ENCODE results near the gene NET1.

The NET1 gene

DNA sequence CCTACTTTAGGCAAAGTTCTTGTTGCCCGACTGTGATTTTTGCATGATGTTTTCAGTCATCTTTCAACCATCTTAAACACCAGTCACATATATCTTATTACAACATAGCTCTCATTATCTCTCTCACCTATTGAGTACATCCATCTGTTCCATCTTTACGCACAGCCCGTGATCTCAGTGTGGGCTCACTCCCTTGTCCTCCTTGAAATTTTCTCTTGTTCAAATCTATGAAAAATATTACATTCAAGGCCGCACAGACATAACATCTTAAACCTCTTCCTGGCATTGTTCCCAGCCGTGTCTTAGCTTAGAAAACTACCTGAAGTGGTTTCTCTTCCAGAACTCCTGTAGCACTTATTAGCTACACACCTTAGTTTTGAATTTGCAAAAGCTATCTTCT lies 32.6 kb downstream of the NET1 start:
- no peak for DNase-seq

DNA sequence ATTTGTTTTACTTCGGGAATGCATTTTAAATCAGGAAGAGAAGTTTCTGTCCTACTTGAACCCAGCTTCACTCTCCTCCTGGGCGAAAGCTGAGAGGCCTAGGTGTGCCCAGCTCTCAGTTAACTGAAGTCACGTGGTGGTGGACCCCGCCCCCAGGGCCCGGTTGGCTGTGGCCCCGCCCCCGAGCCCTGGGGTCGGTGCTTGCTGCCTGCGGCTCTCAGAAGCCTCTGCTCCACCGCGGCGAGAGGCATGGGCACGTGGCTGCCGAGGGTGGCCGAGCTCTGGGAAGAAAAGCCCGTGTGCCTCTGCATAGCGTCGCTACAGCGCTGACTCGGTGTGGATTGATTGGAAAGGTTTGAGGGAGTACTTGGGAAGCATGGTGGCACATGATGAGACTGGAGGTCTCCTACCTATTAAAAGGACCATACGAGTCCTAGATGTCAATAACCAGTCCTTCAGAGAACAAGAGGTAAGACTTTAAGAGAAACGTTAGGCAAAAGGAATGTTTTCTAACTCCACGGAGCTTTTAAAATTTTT lies 34.1 kb downstream of the NET1 start:
- DNase-seq, result no peak

DNA sequence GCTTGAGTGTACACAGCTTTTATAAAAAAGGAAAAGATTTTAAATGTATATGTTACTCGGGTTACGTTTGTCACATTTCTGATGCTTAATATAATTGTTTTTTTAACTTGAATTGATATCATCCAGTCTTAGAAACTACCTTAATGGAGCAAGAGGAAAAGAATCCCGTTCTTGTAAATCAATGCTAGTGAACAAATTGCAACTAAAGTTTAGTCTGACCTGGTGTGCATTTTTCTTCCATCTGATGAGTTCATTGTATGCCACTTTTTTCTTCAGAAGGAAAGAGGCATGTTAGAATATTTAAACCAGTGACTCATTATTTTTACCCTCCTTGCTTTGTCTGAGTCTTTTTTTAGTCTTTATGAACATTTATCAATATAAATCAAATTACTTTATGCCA lies 34.7 kb downstream of the NET1 start:
- no peak for DNase-seq

DNA sequence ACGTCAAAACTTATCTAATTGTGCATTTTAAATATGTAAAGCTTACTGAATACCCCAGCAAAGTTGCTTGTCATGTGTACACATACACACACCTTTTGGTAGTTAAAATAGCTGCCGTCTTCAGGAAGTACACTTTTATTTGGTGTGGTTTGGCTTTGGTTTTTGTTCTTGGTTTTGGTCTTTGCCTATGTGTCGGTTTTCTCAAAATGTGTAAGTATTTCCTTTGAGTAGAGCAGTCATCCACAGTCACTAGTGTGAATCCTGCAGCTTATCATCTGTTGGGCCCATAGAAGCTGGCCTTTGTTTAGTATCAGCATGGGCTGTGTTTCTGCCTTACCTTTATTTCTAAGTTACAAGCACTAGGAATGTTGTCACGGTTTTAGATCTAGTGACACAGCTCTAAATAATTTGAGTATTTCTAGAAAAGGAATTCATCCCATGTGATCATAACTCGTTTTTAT lies 35.3 kb downstream of the NET1 start:
- DNase-seq, result no peak

DNA sequence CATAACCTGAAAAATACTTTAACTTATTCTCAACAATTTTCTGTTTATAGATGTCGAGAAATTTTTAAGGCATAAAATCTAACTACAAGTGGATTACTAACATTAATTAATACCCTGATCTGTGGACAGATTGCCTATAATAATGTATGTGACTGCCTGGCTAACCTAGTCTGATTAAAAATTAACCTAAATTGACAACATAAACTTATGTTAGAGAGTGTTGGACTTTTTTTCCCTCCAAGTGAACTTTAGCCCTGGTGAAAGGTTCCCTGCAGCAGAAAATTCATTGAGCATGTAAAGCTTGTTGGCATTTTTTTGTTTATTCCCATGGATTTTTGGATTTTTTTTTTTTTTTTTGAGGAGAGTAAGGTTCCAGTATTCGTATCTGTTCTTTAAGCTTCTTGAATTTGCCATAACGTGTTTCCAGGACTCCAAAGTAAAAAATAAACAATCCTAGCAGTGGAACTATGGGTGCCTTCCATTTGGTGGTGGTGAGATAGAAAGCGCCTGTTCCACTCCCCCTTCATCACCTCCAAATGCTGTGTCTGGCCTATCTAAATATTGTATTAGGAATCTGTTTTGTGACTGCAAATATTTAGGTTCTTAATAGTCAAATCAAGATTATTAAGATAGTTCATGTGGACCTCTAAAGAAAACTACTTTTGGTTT lies 36.1 kb downstream of the NET1 start:
- DNase-seq, result no peak

DNA sequence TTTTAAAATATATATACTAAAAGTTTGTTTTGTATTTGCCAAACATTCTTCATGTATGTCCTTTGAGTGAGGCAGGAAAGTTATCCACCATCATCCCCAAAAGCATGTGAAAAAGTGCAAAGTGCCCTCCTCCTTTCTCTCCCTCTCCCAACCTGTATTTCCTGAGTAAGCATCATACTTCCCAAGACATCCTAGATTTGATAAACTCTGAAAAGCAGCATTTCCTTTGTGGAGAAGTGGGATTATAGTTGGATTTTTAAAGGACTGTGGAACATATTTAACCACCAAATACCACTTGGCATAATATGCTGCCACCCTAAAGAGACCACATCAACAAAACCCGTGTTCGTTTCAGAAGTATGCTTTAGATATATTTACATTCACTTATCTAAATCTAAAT lies 36.9 kb downstream of the NET1 start:
- DNase-seq, result no peak

DNA sequence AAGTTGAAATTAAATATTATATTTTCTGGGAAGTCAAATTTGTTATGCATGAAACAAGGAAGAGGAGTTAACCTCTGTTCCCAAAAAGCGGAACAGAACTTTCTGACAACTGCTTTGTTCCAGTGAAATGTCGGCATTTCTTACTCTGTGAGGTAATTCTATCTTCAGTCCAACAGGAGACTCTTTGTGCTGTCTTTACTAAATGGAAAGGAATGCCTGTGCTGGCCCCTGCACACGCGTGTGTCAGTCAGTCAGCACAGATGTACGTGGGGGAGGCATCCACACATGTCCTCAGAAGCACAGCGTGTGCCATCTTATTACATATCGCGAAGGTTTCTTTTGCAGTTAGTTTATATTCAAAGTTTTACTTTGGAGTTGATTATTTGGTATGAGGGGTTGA lies 37.5 kb downstream of the NET1 start:
- DNase-seq, result no peak

DNA sequence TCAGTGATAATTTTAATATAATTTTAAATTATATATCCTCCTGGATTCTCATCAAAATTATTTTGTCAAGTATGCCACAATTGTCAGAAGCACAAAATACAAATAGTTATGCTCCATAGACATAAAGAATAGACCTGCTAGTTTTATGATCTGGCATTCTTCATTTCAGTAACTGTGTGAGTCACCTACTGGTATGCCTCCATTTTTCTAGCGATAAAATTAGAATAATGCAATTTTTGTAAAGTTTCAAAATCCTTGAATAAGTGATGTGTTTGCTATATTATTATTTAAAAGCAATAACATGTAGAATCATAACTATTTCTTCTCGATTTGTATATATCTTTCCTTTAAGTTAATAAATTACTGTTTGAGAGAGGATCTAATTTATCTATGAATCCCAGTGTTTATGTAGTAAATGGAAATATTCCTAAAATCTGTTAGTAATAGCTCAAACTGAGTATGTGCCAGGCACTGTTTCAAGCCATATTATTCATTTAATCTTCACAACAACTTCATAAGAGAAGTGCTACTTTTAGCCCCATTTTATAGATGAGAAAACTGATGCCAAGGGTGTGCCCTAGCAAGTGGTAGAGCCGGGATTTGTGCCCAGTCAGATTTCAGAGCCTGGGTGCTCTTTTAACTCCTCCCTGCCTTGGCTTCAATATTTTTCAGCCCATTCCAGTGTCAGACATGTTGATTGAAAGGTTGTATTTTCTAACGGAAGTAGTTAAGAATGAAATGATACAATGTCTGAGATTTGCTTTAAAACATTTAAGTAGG lies 38.4 kb downstream of the NET1 start:
- no peak for DNase-seq

DNA sequence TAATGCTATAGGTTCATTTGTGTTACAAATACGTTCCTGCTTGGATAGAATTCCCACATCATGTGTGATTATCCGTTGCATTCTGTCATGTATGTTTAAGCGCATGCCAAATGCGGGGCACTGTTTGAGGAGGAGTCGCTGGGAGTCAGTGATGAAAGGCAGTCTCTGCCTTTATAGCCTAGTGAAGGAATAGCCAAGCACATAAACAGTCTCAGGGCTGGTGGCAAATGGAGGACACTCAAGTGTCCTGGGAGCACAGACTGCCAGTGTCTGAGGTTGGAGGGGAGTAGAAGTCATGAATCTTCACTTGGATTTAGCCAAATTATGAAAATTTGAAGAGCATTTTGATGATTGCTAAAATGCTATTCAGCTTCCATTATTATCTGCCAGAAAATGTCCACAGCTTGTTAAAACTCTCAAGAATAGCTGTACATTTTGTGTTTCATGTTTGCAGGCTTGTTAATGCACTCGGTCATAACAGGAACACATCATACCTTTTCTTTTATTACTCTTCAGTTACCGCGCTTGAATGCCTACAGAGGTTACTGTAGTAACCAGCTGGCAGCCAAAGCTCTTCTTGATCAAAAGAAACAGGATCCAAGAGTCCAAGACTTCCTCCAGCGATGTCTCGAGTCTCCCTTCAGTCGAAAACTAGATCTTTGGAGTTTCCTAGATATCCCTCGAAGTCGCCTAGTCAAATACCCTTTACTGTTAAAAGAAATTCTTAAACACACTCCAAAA lies 41.6 kb downstream of the NET1 start:
- no peak for DNase-seq

DNA sequence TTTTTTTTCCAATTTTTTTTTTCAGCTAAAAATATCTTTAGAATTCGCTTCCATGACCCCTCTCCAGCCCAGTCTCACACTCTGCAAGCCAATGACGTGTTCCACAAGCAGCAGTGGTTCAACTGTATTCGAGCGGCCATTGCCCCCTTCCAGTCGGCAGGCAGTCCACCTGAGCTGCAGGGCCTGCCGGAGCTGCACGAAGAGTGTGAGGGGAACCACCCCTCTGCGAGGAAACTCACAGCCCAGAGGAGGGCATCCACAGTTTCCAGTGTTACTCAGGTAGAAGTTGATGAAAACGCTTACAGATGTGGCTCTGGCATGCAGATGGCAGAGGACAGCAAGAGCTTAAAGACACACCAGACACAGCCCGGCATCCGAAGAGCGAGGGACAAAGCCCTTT lies 44.2 kb downstream of the NET1 start:
- no peak for DNase-seq

DNA sequence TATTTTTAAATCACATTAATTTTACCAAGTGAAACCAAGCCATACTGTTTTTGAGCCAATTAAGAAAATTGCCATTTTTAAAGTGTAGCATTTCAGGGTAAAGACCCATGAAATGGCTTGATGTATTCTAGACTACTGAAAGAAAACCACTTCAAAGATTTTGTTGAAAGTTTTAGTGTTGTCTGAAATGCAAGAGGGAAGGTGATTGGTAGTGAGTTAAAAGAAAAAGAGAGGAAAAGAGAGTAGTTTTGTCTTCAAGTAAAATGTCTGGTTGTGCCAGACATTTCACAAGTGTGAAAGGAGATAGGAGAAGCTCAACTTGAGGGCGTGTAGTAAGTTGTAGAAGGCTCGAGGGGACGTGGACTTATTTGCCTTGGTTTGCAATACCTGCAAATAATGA lies 45.4 kb downstream of the NET1 start:
- DNase-seq, result no peak

DNA sequence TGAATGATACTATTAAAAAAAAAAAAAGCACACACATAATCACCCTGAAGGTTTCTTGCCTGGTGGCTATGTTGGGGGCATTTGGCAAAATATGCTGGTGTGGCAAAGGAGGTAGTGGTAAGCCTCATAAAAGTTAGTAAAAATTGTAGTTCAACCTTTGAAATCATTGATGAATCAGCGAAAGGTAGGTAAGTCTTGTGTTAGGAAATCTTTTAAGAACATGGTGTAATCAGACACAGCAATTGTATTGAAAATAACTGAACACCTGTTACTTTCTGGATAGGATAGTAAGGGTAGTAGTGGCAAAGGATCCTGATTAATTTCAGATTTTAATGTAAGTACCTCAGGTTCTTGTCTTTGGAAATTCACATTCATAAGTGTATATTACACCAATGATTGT lies 46.1 kb downstream of the NET1 start:
- DNase-seq, result no peak

DNA sequence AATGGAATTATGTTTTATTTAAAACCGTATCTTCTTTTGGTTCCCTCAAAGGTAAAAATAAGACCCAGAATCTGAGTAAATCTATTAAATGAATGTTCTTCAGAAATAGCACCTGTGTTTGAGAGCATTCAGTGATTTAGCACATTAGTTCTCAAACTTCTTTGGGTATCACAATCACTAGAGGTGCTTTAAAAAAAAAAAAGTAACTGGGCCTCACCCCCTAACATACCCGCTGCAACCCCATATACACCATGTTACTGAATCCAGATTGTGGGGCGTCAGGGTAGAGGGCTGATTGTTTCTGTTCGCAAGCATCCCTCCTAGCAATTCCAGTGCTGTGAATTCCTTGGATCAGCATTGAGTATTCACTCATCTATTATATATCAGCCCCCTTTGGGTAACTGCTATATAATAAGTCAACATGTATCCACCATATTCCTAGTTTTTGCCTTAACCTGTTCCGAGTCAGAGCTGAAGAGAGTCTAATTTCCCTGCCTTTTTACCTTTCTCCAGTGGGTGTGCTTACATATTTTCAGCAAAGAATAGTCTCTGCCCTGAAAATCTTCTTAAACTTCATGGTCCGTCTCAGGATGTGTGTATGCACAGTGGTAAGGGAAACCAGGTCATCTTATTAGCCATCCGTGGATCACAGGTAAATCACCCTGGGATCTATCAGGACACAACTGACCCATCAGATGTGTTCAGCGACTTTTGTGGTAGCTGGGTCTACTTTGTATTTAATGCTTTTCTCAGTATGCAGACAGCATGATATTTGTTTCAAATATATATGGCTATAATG lies 46.8 kb downstream of the NET1 start:
- no peak for DNase-seq

DNA sequence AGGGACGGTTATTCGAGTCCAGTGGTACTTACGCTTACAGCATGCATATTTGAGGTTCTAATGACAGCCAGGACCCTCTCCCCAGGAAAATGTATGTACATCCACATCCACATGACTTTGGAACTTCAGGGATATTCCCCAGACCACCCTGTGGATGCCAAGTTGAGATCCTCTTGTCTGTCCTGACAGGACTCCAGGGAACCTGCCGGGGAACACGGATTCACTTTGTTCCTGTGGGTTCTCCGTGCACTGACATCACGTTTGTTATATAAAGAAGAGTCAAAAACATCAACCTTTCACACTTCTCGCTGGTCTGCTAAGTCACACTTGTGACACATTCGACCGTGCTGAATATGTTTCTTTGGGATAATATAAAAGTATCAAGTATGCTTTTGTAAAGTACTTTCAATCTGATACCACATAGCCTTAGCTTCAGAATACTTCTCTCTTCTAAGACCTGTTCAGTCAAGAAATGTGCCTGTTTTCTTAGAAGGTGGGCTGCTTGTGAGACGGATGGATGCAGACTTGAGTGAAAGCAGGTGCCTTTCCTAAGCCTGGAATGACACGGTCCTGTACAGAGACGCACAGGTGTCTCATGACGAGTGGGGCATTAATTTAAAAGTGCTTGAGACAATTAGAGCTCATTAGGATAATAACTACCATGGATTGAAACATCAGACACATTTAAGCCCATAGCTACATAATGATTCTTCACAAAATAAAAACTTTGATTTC lies 48.3 kb downstream of the NET1 start:
- DNase-seq, result no peak

DNA sequence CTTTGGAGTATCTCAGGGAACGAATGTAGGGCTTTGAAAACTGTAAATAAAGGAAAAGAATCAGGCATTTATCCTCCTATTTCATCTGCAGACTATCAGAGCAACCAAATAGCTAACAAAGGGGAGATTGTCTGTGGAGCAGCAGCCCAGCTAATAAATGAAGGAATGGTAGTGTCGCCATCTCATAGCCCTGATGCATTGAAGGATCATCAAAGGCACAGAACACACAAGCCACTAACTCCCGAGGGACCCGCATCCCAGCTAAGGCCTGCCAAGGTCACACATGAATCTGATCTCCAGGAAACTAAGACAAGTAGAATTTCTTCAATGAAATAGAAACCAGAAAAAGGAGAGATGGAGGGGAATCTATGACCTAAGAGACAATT lies 48.8 kb downstream of the NET1 start:
- DNase-seq, result no peak

DNA sequence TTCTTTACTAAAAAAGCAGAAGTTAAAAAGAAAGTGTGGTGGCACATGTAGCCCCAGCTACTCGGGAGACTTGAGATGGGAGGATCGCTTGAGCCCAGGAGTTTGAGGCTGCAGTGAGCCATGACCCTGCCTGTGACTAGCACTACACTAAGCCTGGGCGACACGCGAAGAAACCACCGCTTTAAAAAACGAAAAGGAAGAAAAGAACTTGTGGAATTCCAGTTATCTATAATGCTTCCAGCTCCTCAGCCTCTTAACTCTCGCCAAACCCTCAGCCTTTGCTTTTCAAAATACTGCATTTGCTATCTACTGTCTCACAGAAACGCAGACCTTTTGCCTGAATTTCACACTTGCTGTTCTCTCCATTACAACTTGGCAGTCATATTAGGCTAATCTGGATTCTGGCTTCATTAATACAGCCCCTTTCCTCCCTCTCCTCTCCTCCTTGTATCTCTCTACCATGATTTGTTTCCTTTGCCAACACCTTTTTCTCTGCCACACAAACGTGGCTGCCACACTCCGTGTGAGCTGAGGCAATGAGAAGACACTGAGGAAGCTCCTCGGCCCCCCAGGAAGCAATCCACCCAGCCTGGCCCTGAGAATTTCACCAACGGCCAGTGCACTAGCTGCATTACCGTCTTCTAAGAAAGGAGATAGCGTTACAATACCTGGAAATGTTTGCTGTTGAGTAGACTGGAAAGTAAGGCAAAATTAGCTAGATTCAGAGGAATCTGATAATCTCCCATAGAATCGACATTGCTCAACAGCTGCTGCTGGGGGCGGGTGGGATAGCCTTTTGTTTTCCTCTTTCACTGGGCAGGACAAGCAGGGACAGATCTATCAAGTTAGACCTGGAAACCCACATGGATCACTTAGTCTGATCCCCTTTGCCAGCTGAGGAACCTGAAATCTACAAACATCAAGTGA lies 49.8 kb downstream of the NET1 start:
- no peak for DNase-seq

DNA sequence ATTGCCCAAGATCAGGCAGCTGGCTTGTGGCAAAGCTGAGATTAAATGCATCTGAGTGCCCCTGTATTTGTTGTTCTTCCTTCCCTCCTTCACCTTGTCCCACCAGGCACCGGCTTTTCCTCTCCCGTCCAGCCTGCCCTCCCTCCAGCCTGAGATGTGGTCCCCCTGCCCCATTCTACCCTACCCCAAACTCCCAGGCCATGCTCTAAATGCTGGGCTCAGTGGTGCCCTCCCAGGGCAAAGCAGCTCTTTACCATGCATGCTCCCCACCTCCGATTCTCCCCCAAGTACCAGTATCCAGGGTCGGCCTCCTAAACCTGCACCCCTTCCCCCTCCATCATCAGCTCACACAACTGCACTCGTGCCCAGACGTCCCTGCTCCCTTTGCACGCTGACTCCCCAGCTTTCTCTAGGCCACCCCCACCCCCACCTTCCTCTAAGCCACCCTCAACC lies 50.5 kb downstream of the NET1 start:
- DNase-seq, result no peak

DNA sequence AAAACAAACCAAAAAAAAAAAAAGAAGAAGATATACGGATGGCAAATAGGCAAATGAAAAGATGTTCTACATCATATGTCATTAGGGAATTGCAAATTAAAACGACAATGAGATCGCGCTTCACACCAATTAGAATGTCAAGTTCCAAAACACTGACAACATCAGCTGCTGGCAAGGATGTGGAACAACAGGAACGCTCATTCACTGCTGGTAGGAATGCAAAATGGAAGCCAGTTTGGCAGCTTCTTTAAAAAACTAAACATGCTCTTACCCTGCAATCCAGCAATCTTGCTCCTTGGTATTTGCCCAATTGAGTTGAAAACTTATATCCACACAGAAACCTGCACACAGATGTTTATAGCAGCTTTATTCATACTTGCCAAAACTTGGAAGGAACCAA lies 52.2 kb downstream of the NET1 start:
- DNase-seq, result no peak

DNA sequence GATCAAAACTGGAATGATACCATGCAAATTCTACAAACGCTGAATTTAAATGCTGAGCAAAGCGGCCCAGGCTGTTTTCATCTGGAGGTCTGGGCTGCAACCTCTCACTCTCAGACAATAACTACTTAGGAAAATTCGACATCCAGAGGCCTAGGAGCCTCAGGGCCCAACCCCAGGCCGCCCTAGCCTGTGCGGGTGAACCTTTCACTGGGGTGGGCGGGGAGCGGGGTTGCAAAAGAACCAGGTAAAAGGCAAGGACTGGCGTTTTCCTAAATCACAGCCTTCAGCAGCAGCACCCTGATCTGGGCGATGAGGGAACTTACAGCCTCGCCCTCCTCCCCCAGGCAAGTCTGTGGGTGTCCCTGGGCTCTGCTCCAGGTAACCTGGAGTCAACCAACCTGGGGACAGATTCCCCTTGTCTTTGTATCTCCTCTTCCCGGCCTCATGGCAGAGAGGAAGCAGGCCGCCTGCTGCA lies 53.7 kb downstream of the NET1 start:
- DNase-seq, result no peak

DNA sequence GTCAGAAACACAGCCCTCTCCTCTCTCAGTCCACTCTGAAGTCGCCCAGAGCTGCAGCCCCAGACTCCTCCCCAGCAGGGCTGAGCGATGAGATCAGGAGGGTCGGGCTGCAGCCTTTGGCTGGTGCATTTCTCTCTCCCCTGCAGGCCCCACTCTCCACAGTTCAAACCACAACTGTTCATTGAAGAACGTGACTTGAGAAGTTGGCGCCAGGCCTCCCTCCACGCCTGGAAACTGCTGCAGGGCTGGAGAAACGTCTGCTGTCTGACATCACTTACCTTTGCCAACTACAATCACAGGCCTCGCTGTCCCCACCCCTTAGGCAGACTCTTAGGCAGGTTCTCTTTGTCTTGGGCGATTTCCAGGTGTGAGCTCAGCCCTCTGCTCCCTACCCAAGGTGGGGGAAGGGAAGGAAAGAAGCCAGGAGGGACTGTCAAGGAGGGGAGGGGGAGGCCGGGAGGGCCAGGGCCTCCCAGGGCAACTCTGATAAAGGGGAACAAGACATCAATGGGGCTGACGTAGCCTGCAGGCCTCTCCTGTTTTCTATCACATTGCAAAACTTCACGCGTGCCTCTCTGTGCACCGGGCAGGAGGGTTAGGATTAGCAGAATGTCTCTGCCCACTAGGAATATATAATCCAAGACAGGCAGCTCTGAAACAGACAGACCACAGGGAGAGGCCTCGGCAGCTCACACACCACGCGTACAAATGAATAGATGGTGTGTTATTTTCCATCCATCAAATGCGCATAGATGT lies 54.3 kb downstream of the NET1 start:
- DNase-seq, result no peak

Data from NCI-H446 (cell line).